GM21576 (cell line): ENCODE data around the gene ASCL4.
"Not testable (repeated sequence)": the region's sequence is repeated elsewhere in the genome, so short reads cannot be mapped to it uniquely, and the experiment has no call there.

Experiments
- ATAC-seq: cut with Tn5 transposase; IDR thresholded peaks from one replicate; pipeline ENCODE4 v1.9.1; 2021; ENCODE audit warnings: mild to moderate bottlenecking, moderate library complexity; ENCODE audit not compliant: unreplicated experiment

ASCL4 gene, protein sequence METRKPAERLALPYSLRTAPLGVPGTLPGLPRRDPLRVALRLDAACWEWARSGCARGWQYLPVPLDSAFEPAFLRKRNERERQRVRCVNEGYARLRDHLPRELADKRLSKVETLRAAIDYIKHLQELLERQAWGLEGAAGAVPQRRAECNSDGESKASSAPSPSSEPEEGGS

DNA sequence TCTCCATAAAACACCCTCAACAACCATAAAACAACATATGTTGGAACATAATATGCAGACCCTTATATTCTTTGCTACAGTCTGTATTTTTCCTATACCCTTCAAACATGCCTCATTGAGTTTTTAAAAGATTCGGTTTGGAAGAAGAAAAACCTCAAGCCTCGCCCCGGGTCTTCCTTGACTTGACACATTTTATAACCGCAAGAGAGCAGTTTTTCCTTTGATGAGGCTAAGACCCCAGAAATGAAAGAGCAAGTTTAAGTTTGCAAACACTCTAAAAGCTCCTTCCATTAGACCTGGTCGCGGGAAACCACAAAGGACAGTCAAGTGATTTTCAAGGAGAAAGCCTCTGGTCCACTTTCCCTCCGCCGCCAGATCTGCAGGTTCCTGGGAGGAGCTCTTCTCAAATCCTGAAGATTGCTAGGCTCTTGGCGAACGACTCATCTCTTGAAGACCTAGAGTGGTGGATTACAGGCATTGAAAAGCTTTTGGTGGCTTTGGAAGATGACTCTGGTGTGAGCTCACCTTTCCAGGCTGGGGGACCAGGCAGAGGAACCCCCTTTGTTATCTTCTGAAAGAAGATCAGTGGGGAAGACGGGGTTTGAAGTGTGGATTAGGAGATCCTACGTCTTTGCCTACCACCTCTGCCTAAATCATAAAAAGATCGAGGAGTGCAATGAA, at the start of gene ASCL4:
TSS of gene ASCL4 (plus strand) at position 356 of the 681 bp plus-strand sequence. CDS start 515 bp downstream, outside the sequence.
- ATAC-seq = no peak

DNA sequence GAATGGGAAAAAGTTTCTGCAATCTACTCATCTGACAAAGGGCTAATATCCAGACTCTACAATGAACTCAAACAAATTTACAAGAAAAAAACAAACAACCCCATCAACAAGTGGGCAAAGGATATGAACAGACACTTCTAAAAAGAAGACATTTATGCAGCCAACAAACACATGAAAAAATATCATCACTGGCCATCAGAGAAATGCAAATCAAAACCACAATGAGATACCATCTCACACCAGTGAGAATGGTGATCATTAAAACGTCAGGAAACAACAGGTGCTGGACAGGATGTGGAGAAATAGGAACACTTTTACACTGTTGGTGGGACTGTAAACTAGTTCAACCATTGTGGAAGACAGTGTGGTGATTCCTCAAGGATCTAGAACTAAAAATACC, 47.2 kb upstream of the ASCL4 start:
- not testable (repeated sequence) for ATAC-seq

DNA sequence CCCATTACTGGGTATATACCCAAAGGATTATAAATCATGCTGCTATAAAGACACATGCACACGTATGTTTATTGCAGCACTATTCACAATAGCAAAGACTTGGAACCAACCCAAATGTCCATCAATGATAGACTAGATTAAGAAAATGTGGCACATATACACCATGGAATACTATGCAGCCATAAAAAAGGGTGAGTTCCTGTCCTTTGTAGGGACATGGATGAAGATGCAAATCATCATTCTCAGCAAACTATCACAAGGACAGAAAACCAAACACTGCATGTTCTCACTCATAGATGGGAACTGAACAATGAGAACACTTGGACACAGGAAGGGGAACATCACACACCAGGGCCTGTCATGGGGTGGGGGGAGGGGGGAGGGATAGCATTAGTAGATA, 46.8 kb upstream of the ASCL4 start:
- ATAC-seq = not testable (repeated sequence)

DNA sequence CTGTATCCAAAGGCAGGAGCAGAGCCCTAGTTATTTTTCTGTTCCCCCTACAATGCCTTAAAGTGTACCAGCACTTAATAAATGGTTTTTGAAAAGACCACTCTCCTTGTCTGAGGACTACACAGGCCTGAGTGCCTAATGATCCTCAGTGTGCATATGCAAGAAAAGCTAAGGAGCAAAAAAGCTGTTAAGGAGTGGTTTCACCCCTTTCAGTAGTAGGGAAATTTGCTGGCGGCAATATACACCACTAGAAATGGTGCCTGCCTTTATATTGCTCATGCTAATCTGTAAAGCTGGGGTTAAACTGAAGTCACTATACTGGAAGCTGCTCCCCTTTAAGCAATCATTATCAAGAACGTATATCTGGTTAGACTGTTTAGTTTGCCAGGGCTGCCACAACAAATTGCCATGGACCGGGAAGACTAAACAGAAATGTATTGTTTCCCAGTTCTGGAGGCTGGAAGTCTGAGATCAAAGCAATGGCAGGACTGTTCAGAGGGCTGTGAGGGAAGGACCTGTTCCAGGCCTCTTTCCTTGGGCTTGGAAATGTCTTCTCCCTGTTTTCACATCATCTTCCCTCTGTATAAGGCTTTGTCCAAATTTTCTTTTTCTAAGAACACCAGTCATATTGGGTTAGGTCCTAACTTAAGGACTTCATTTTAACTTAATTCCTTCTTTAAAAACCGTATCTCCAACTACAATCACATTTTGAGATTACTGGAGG, 43.7 kb upstream of the ASCL4 start:
- ATAC-seq = no peak

DNA sequence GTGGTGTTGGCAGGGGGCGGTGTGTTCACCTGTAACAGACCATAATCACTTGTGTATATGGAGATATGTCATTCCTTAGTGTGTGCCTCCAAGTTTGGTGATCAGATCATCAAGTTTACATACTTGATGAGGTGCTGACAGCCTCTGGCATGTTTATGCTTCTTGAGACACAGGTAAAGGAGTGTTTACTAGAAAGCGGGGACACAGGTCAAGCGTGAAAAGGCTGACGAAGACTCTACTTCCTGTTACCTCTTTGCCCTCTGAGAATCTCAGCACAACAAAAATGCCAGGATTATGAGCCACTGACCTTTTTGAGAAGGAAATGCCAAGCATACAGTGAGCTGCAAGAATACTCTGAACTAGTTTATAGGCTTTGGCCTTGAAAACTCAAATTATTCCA, 43.1 kb upstream of the ASCL4 start:
- no peak for ATAC-seq

DNA sequence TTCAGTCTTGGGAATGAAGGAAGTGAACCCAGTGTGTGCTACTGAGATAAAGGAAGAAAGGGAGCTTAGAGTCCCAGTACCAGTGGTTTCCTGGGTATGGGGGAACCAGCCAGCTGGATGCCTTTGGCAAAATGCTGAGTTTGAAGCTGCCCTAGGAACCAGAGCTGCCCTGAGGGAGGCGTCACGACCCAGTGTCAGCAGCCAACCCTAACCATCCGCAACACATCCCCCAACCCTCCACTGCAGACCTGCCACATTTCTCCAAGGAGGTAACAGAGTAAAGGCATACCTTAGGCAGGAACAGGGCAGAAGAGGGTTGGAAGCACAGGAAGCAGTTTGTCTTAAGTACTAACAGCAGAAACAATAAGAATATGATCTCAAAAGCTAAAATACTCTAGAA, 42.1 kb upstream of the ASCL4 start:
- no peak for ATAC-seq

DNA sequence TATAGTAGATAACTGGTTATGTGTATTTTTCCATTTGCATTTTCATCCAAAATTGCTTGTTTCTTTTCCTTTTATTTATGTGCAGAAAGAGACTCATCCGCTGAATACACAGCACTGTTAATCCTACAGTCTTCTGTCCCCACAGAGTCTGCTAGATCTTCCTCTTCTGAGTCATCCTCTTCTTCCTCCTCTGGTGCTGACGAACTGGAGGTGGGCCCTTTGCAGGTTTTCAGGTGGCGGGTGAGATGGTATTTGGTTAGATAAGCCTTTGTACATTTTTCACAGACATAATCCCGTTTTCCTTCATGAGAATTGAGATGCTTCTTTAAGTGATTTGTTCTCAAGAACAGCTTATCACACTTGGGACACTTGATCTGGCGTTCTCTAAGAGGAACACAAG, 40.4 kb upstream of the ASCL4 start:
- ATAC-seq = no peak

DNA sequence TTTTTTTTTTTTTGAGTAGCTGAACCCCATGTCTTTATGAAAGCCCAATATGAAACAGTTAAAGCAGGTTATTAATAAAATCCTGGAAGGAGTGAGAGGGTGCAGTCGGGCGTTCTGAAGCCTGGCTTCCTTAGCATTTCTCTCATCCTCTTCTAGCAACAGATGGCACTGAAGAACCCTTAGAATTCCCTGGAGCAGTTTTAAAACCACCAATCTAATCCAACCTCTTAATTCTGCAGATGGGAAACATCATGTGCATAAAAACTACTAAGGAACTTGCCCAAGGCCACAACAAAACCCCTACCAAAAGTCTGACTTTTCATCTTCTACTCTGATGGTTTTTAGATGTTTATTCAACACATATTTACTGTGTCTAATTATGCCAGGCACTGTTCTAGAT, 38.7 kb upstream of the ASCL4 start:
- ATAC-seq = no peak

DNA sequence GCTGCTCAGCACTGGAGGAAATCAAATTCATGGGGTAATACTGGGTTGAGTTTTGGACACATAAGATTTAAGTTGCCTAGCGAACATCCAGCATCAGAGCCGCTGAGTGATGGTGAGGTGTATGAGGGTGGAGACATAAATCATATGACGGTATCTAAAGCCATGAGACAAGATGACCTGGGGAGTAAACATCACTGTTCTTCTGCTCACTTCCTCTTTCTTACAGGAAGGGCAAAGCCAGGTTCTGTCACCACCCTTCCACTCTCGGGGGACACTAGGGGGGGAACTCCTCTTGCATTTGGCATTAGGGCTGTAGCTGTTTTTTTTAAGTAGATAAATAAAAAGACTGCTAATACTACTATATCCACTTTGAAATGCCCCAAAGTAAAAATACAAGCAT, 37.6 kb upstream of the ASCL4 start:
- ATAC-seq = peak; percentile 96

DNA sequence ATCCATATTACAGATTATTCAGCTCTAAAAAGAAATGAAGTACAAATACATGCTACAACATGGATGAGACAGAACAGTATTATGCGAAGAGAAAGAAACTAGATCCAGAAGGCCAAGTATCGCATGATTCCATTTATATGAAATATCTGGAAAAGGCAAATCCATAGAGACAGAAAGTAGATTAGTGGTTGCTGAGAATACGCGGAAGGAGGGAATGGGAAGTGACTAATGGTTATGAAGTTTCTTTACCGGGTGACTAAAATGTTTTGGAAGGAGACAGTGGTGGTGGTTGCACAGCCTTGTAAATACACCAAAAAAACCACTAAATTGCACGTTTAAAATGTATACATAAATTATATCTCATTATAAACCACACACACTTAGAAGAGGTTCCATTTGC, 26.0 kb upstream of the ASCL4 start:
- ATAC-seq = no peak

DNA sequence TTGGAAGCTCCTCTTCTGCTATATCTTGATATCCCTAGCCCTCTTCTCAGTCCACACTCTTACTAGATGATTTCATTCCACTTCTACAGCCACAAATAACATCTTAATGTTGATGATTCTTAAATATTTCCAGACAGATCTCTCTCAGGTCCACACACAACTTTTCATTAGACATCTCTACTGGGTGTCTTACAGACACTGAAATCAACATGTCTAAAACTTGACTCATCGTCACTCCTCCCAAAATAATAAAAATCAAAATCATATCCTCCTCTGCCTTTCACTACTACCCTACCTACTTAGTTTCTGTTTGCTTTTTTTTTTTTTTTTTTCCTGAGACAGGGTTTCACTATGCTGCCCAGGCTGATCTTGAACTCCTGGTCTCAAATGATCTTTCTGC, 25.4 kb upstream of the ASCL4 start:
- no peak for ATAC-seq

DNA sequence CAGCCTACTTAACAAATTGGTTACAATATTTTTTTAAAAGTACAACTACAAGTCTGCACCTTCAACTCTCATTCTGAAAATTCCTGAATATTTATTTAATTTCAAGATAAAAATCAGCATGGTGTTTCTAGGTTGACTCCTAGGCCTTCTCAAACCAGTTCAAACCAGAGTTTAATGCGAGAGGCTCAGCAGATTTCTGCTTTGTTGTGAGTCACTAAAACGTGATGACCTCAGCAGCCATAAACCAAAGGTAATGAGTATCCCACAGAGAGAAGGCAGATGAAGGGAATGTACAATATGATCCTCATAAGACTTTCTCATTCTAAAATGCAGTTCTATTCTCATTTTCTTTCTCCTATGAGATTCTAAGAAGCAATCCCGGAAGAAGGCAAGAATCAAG, 15.1 kb upstream of the ASCL4 start:
- ATAC-seq = no peak

DNA sequence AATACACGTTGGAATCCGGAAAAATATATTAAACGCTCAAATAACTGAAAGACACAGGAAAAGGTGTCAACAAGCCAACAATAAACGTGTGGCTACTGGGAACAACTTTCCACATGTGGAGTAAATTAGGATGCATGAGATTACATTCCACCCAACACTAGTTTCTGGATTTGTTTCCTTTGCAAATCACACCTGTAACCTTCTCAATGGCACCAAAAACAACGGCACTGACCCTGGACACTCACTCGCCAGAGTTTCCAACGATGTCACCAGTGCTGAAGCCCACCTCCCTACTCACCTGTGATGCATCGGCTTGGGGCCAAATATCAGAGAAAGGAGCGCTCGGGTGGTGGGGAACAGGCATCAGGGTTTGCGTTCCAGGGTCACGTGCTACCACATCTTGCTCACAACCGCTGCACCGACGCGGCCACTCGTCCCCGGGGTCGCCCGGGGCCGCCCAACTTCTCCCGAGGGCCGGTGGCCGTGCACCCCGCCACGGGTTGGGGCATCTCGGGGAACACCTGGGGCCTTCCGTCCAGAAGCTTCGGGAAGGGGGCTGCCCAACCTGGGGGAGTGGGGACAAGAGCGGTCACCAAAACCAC, 14.2 kb upstream of the ASCL4 start:
- ATAC-seq = peak; percentile 28

DNA sequence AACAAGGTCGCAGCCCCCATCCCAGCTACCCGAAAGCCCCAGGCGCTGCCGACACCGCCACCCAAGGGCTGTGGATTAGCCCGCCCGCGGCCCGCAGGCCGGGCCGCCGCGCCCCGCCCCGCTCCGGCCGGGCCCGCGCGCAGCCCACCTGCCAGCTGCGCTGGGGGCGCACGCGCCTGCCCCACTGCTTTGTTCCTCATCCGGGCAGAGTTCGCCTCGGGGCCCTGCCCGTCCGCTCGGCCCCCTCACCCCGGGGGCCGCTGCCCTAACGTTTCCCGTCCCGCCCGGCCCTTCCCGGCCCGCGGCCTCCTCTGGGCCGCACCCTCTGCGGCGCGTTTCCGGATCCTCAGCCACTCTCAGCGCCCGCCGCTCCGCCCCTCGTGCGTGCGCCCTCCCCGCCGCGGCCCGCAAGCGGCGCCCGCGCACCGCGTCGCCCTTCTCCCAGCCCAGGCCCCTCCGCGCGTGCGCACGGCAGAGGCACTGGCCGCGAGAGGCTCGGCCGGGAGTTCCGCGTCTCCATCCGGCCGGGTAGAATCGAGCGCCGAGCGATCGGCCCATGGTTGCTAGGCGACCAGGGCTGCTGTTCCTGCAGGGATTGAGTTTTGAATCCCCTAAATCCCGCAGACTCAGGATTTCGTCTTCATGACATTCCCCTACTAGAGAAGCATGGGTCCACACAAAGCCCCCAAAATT, 13.5 kb upstream of the ASCL4 start, which contains the start of gene PRDM4:
TSS of gene PRDM4 (minus strand) at position 329 of the 693 bp plus-strand sequence. CDS start 622 bp downstream, outside the sequence.
- peak; percentile 93 for ATAC-seq

DNA sequence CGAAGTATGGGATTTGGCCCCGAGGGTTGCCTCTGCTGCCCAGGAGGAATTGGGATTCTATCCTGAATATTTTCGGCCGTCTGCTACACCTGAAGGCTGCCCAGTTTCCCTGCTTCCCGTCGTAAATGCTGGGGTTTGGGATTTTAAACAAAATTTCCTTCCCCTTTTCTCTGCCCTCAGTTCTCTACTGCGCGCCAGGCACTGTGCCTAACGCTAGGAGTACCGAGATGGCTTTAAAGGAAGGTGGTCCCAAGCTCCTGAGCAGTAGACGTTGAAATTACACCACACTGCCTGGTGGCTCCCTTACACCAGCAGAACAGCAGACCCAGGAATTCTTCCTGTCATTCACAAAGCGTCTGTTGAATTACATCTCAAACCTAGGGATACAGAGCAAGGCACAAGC, 13.0 kb upstream of the ASCL4 start:
- ATAC-seq = no peak

DNA sequence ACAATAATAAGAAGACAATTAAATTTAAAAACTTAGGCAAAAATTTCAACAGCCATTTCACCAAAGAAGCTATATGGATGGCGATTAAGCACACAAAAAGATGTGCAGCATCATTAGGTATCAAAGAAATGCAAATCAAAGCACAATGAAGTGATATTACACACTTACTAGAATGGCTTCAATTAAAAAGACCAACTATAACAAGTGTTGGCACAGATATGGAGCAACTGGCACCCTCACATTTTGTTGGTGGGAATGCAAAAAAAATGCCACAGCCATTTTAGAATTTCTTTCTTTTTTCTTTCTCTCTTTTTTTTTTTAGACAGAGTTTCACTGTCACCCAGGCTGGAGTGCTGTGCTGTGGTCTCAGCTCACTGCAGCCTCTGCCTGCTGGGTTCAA, 11.6 kb upstream of the ASCL4 start:
- ATAC-seq = no peak

DNA sequence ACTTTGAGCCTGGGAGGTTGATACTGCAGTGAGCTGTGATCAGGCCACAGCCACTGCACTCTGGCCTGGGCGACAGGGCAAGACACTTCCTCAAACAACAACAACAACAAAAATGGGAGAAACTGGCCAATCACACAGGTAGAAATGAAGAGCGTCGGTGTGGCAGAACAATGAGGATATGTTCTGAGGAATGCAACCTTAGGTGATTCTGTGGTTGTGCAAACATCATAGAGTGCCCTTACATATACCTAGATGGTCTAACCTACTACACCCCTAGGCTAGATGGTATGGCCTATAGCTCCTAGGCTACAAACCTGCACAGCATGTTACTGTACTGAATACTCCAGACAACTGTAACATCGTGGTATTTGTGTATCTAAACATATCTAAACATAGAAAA, 9.9 kb upstream of the ASCL4 start:
- no peak for ATAC-seq

DNA sequence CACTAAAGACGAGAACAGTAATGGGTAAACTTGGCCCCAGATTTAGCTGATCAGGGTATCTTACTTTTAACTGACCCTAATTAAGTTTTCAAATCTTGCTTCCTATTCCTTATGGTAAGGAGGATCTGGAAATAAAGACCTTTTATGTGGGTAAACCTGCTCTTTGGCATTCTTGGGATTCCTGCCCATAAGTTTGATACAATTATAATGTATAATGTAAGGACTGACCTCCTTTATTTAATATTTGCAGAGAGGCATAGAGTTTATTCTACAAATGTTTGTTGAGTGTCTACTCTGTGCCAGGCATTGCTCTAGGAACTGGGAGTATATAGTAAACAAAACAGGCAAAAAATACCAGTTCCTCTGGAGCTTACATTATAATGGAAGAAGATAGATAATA, 9.2 kb upstream of the ASCL4 start:
- ATAC-seq = no peak

DNA sequence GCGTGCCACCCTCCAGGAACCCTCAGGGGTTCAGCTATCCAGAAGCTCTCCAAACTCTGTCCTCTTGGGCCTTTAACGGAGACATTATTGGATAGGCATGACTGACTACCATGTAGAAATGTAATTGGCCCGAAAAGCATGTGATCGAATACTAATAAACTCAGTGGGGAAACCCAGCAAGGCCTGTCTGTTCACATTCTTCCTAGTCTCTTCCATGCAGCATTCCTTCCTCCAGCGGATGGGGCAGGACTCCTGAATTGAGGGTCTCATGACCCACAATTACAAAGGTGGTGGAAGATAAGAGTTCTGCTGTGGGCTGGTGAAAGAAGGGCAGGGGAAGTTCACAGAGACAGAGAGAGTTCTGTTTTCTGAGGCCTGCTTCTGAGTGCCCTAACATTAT, 7.0 kb upstream of the ASCL4 start:
- ATAC-seq = no peak

DNA sequence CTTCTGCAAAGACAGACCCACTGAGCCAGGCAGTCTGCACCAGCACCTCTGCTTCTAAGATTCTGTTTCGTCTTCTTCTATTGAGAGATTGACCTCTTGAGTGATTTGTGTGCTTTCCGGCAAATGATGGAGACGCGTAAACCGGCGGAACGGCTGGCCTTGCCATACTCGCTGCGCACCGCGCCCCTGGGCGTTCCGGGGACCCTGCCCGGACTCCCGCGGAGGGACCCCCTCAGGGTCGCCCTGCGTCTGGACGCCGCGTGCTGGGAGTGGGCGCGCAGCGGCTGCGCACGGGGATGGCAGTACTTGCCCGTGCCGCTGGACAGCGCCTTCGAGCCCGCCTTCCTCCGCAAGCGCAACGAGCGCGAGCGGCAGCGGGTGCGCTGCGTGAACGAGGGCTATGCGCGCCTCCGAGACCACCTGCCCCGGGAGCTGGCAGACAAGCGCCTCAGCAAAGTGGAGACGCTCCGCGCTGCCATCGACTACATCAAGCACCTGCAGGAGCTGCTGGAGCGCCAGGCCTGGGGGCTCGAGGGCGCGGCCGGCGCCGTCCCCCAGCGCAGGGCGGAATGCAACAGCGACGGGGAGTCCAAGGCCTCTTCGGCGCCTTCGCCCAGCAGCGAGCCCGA, 703 bp downstream of the ASCL4 start:
- no peak for ATAC-seq

DNA sequence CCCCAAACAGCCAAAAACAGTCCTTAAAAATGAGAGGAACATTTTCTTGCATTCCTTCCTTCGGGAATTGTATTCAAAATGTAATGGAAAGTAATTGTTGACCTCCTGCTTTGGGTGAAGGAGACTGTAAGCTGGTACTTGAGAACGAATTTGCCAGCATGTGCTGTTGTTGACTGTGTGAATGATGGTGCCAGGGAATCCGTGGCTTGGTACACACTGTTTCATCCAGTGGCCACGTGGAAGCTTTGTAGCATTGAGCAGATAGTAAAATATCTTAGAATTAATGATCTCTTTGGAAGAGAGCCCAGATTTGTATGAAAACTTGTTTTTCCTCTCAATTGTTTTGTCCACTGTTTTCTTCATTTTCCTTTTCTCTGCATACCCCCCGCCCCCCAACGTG, 1.7 kb downstream of the ASCL4 start:
- no peak for ATAC-seq
